Amygdala (tissue), 56 donors: ENCODE results near the gene IDUA.
A peak's percentile ranks its signal among the peaks of the same experiment; 100 is the strongest.

Experiments
- DNase-seq, 56 donors: peaks; one replicate each; lab custom pipeline; 2025; lab: John Stamatoyannopoulos, UW

IDUA gene

GRCh38 chr4:1041147-1041935, 54.5 kb downstream of the IDUA start:
- peak in 5 of 56 donors; percentile 19 to 35 (median 24) for DNase-seq

DNA sequence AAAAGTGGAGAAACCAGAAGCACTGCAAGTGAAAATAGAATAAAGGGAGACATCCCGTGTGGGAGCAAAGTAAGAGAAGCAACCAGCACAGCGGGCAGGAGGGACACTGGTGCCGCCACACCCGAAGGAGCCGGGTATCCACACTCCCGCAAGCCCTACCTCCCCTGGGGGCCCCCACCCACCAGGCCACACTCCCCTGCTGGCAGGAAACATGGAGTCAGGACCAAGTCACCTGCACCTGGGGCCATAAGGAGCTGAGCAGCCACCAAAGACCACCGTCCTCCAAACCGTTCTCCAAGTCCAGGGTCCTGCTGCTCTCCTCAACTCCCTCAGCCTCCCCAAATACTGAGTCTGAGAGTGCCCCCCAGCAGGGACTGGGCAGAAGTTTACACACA, 55.1 kb downstream of the IDUA start:
- no peak for DNase-seq

DNA sequence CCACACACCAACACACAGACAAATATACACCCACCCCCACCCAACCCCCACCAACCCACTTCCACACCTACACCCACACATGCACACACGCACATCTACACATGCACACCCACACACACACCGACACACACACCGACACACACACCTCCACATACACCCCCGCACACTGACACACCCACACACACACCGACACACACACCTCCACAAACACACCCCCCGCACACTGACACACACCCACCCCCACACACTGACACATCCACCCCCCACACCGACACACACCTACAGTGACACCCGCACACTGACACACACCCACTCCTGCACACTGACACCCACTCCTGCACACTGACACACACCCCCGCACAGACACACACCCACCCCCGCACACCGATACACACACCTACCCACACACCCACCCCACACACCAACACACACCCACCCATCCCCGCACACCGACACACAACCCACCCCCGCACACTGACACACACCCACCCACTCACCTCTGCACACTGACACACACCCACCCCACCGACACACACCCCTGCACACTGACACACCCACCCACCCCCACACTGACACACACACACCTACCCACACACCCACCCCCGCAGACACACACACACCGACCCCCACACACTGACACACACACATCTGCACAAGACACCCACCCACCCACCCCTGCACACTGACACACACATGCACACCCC, 55.7 kb downstream of the IDUA start:
- DNase-seq = peak in 1 of 56 donors; percentile 63

DNA sequence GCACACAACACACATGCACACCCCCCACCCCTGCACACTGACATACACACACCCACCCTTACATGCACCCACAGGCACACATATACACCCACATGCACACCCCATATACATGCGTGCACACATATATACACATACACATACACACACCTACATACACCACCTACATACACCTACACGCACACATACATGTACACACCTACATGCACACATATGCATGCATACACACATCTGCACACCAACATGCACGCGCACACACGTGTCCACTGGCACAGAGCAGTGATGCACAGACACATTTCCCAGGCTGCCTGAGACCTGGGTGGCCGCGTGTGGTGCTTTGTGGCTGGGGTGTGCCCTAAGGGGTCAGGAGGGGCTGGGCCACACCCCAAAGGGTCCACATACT, 56.3 kb downstream of the IDUA start:
- DNase-seq = no peak

DNA sequence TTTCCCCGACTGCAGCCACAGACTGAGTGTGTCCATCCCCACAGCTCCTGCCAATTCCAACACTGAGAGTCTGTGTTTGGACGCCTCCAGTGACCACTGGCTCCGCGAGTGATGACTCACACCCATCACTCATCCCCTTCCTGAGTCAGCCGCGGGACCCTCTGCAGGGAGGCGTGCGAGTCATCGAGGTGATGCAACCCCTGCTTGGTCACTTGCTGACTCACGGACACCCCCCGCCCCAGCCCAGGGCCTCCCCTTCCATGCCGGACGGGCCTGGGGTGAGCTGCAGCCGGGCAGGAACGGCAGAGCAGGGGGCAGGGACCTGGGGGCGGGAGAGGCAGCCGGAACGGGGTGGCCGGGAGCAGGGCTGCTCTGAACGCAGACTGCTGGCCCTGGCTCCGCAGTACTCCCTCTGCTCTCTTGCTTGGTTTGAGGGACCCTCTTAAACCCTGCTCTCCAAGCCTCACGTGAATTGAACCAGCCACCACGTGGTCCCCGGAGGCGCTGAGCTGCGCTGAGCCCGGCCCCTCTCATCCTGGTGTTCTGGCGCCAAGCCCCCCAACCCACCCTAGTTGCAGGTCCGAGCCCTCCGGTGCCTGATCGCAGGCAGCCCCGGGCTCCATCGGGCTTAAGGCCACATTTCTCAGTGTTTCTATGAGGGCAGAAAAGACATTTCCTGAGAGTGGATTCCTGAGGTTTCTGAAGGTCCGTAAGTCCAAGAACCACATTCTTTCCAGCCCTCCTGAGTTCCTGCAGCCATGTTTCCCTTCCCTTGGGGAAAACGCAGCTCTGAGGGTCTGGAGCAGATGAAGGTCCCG, 57.0 kb downstream of the IDUA start:
- peak in 37 of 56 donors; percentile 15 to 92 (median 55) for DNase-seq

GRCh38 chr4:1044469-1045192, 57.8 kb downstream of the IDUA start:
- no peak for DNase-seq

- DNase-seq = peak in 1 of 56 donors; percentile 50
Observed at GRCh38 chr4:1045193-1045594, 58.4 kb downstream of the IDUA start.

GRCh38 chr4:1045595-1046201, 58.9 kb downstream of the IDUA start:
- peak in 7 of 56 donors; percentile 33 to 62 (median 46) for DNase-seq

DNA sequence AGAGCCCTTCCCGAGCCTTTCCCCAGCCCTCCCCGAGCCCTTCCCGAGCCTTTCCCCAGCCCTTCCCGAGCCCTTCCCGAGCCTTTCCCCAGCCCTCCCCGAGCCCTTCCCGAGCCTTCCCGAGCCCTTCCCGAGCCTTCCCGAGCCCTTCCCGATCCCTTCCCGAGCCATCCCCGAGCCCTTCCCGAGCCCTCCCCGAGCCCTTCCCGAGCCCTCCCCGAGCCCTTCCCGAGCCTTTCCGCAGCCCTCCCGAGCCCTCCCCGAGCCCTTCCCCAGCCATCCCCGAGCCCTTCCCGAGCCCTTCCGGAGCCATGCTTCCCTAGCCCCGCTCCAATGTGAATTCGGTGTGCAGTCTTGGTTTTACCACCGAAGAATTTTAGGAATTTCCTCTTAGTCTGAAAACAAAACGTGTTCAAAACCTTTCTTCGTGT, 59.8 kb downstream of the IDUA start:
- DNase-seq = peak in 37 of 56 donors; percentile 21 to 80 (median 42)

DNA sequence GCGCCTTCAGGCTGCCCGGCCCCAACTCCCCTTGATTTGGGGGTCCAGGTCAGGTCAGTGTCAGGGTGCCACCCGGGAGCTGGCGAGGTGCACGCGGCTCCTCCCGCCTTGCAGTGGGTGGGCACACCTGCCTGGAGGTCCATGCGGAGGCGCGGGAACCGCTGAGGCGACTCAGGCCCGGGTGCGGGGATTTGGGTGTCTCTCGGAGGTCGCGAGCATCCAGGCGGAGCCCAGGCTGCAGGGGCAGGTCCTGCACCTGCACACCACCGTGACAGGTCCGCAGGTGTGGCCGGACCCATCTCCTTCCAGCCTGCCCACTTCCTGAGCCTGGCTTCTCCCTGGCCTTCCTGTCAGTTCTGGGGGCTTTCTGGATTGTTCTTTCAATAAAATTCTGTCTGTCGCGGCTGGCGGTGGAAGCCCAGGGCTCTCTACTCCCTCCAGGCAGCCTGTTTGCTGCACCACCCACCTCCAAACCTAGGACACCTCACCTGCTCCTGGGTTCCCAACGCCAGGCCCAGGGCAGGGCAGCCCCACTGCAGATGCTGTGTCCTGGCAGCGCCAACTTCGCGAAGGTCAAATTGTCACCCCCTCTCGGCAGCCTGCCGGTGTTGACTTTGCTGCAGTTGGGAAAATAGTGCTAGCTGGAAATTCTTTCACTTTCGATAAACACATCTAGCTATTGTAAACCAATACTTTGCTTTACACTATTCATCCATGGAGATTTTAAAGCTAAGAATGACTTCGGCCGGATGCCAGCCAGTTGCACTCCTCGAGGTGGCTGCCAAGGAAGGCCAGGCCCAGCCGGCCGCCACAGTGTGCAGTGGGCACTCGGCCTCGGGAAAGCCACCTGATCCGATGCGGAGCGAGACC, 60.5 kb downstream of the IDUA start:
- no peak for DNase-seq

- DNase-seq = no peak
Observed at GRCh38 chr4:1047976-1048772, 61.3 kb downstream of the IDUA start.

- DNase-seq = no peak
Observed at GRCh38 chr4:1048773-1049590, 62.1 kb downstream of the IDUA start.

GRCh38 chr4:1049591-1049905, 62.7 kb downstream of the IDUA start:
- DNase-seq = no peak

DNA sequence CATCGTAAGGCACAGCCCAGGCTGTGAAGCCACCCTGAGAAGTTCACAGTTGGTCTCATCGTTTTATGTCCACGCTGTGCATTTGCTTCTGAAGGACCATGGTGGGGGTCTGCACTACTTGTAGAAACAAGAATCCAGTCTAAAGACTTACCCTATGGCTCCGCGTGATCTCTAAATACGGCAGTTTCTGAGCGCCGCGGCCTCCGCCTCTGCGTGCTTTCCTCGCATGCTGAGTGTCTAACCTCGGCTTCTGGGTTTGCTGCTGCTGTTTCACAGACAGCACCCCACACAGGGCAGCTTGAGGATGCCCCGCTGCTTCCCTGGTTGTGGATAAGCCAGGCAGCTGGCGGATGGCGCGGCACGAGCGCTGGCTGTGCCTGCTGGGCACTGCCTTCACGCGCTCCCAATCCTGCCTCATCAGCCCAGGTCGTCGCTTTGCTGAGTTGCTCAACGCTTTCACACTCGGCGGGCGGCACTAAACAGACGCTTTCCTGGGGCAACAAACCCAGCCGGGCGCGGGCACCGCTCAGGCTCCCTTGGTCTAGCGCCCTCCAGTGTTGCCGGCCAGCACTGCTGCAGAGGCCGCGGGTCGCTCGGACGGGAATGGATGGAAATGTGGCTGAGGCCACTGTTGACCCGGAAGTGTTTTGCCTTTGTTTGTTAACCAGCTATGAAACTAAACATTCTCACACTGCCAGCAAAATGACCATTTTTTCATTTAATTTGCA, 63.8 kb downstream of the IDUA start:
- DNase-seq = peak in 20 of 56 donors; percentile 24 to 84 (median 54)

DNA sequence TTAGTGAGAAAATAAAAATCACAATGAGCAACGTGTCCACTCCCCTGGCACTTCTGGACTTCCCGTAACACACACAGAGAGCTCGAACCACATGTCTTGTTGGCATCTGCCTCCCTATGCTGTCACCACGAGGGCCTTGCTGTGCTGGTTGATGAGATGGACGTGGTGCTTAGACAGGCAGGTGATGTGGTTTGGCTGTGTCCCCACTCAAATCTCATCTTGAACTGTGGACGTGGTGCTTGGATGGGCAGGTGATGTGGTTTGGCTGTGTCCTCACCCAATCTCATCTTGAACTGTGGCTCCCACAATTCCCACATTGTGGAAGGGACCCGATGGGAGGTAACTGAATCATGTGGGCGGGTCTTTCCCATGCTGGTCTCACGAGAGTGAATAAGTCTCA, 64.6 kb downstream of the IDUA start:
- DNase-seq = no peak

GRCh38 chr4:1052231-1052671, 65.4 kb downstream of the IDUA start:
- DNase-seq = no peak
